ENCODE measurements around the gene MCU. TPM values are rescaled to one million over a fixed set of nuclear protein-coding genes. Genes with fewer than 3 reads are reported as not detected.

Gene MCU
- total and polyA plus RNA-seq, 2 of the 8 experiments (the other 6 are each of a cell fraction or from before 2014, with no cell fraction given), result 51.6 to 62.2 TPM

DNA sequence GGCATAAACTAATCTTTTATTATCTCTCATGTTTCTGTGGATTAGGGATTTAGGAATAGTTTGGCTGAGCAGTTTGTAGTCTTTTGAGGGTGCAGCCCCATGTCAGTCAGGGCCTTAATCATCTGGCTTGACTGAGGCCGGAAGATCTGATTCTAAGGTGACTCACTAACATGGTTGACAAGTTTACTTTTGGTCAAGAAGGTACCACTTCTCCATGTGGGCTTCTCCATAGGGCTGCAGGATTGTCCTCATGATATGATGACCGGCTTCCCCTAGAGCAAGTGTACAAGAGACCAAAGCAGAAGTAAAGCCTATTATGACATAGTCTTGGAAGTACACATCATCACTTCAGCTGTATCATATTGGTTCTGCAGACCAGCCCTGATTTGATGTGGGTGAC lies 155.7 kb downstream of the MCU start (continued):
- no peak for TF ChIP-seq CTCF (IDR thresholded peaks at IDR 0.05; ENCODE audit: control extremely low read depth in 1 of 3, insufficient read depth in 1 of 3, low read depth in 1 of 3, low read length in 3 of 3)
- TF ChIP-seq TEAD4 (IDR thresholded peaks at IDR 0.05; ENCODE audit: low read depth, low read length), result no peak
